PC-3 (cell line): Measurements from ENCODE around the gene RNASE12. TPM values are rescaled to one million over a fixed set of nuclear protein-coding genes. Genes with fewer than 3 reads are reported as not detected.

Source experiments
- ATAC-seq: fragments of 200-7000 bp; cut with Tn5 transposase; 2 replicates; pipeline ENCODE4 v1.9.1; 2020; ENCODE audit warnings: mild to moderate bottlenecking, moderate library complexity
- BruUV-seq: library from RNA; stranded (reverse); fragments of 400-500 nt; replicated peaks from 2 replicates; lab custom pipeline; 2021; lab: Mats Ljungman, UMichigan
- CTCF ChIA-PET: fragments of 300-600 bp; sonication (Branson Sonifier 250); formaldehyde crosslinking; loops from one replicate; lab custom pipeline; 2022; ENCODE audit warnings: antibody characterized with exemption; lab: Charles Lee
- POLR2A ChIA-PET: fragments of 300-600 bp; sonication (Branson Sonifier 250); formaldehyde crosslinking; loops from one replicate; lab custom pipeline; 2022; ENCODE audit warnings: antibody characterized with exemption; ENCODE audit not compliant: unreplicated experiment; lab: Charles Lee
- DNase-seq: peaks from one replicate; pipeline ENCODE4 v3.0.0-alpha.2; 2015
- H2AFZ ChIP-seq: fragments of 300-600 bp; sonication (generic); 2 replicates; pipeline ENCODE4 v1.6.0; 2016; ENCODE audit warnings: antibody characterized with exemption, low read length
- H3F3A ChIP-seq: fragments of 300-600 bp; sonication (generic); one replicate; pipeline ENCODE4 v1.6.0; 2017; ENCODE audit warnings: antibody characterized with exemption, low read length, control low read depth, mild to moderate bottlenecking; ENCODE audit not compliant: unreplicated experiment
- H3K27ac ChIP-seq: fragments of 300-600 bp; sonication (generic); 2 replicates; pipeline ENCODE4 v1.5.1; 2016; ENCODE audit warnings: mild to moderate bottlenecking, low read length
- H3K27me3 ChIP-seq: fragments of 300-600 bp; sonication (generic); 2 replicates; pipeline ENCODE4 v1.6.1; 2016; ENCODE audit warnings: low read length, mixed read lengths
- H3K36me3 ChIP-seq: fragments of 300-600 bp; sonication (generic); 2 replicates; pipeline ENCODE4 v1.6.1; 2016; ENCODE audit warnings: low read depth, mixed run types, low read length, mixed read lengths
- H3K4me1 ChIP-seq: fragments of 300-600 bp; sonication (generic); 2 replicates; pipeline ENCODE4 v1.5.1; 2016; ENCODE audit warnings: low read length; ENCODE audit not compliant: insufficient read depth
- H3K4me2 ChIP-seq: fragments of 300-600 bp; sonication (generic); 2 replicates; pipeline ENCODE4 v1.6.0; 2016; ENCODE audit warnings: low read length
- H3K4me3 ChIP-seq: fragments of 300-600 bp; sonication (generic); 2 replicates; pipeline ENCODE4 v1.5.1; 2016; ENCODE audit warnings: mild to moderate bottlenecking, low read length, mixed read lengths
- H3K79me2 ChIP-seq: fragments of 300-600 bp; sonication (generic); 2 replicates; pipeline ENCODE4 v1.6.1; 2017; ENCODE audit warnings: low read length, mixed read lengths
- H3K9ac ChIP-seq: fragments of 300-600 bp; sonication (generic); 2 replicates; pipeline ENCODE4 v1.6.0; 2016; ENCODE audit warnings: mild to moderate bottlenecking, low read length
- H3K9me2 ChIP-seq: fragments of 300-600 bp; sonication (generic); replicated peaks from 2 replicates; pipeline ENCODE4 v1.6.1; 2016; ENCODE audit warnings: mixed run types, low read length, mixed read lengths
- H3K9me3 ChIP-seq: fragments of 300-600 bp; sonication (generic); 2 replicates; pipeline ENCODE4 v1.6.1; 2016; ENCODE audit warnings: low read length, mixed read lengths
- H4K20me1 ChIP-seq: fragments of 300-600 bp; sonication (generic); 2 replicates; pipeline ENCODE4 v1.6.1; 2016; ENCODE audit warnings: low read length, mixed read lengths
- EZH2 ChIP-seq: fragments of 300-600 bp; sonication (generic); IDR thresholded peaks from one replicate; pipeline ENCODE4 v1.6.1; 2017; ENCODE audit warnings: antibody characterized with exemption, mild to moderate bottlenecking, low read length; ENCODE audit not compliant: unreplicated experiment
- EZH2phosphoT487 ChIP-seq: fragments of 300-600 bp; sonication (generic); IDR thresholded peaks from 2 replicates; pipeline ENCODE4 v1.6.1; 2018; ENCODE audit warnings: mild to moderate bottlenecking, antibody characterized with exemption, low read length, borderline replicate concordance
- intact Hi-C: fragments of 100-400 bp; cut with micrococcal nuclease; formaldehyde crosslinking; loops from 2 replicates; pipeline ENCODE4 v1.9.0; 2023
- total RNA-seq: library from RNA; depleted of rRNA; stranded (reverse); fragments of >200 nt; gene quantifications from 2 replicates; pipeline ENCODE4 v1.2.3, GENCODE V29; 2014
- TF ChIP-seq, protein P1 (sequence below): fragments of 300-600 bp; sonication (generic); conservative IDR thresholded peaks from 2 replicates; pipeline ENCODE4 v1.5.1; 2017; ENCODE audit warnings: antibody characterized with exemption, low read depth, mild to moderate bottlenecking, low read length

RNASE12 gene
- total RNA-seq, 1 experiment from 2014 or later, result not detected

DNA sequence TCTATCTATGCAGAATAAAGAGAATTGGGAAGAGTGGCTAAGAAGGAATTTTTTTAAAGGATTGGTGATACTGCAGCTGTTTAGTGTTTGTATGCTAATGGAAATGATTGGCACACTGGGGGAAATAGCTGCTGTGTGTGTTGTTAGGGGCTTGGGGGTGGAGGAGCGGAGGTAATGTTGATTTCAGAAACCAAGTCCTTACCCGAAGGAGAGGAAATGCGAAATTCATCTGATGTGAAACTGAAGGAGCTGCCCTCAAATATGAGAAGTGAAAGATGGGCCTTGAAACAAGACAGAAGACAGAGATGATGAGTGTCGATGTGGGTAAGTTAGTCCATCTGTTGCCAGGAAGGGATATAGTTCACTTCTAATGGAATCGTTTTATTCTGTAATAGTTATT is 21.2 kb upstream of the RNASE12 start:
- Histone ChIP-seq H3K4me2 (peak overlapping the region; percentile 89), H3K9ac (no peak overlapping the region), H3K4me3 (peak overlapping the region; percentile 40; the same call in 1 of the 2 replicates), H3F3A (peaks cover 7% of the 10 kb centered on the region), H3K27me3 (no peaks in the 10 kb centered on the region), H4K20me1 (no peaks in the 10 kb centered on the region), H3K9me2 (no peaks in the 10 kb centered on the region), H2AFZ (no peak overlapping the region), H3K9me3 (no peaks in the 10 kb centered on the region), H3K27ac (no peak overlapping the region), H3K79me2 (no peaks in the 10 kb centered on the region), H3K36me3 (no peaks in the 10 kb centered on the region), H3K4me1 (peaks cover 28% of the 10 kb centered on the region)
- DNase-seq (no peak), ATAC-seq (no peak)
- ChIA-PET CTCF (interaction anchor here (1.2 to 1.5 kb wide), 2 partner anchors 78 to 151 kb away, joined by 5 to 6 read pairs; partner anchors contain the start of gene PIP4P1), POLR2A (interaction anchor here (0.5 kb wide), 1 partner anchor 82 kb away, joined by 3 read pairs; no protein-coding TSS in a partner anchor)
- no TSS peak for BruUV-seq
- no peak for TF ChIP-seq EZH2phosphoT487
- no peak for TF ChIP-seq EZH2
- TF ChIP-seq, protein P1, sequence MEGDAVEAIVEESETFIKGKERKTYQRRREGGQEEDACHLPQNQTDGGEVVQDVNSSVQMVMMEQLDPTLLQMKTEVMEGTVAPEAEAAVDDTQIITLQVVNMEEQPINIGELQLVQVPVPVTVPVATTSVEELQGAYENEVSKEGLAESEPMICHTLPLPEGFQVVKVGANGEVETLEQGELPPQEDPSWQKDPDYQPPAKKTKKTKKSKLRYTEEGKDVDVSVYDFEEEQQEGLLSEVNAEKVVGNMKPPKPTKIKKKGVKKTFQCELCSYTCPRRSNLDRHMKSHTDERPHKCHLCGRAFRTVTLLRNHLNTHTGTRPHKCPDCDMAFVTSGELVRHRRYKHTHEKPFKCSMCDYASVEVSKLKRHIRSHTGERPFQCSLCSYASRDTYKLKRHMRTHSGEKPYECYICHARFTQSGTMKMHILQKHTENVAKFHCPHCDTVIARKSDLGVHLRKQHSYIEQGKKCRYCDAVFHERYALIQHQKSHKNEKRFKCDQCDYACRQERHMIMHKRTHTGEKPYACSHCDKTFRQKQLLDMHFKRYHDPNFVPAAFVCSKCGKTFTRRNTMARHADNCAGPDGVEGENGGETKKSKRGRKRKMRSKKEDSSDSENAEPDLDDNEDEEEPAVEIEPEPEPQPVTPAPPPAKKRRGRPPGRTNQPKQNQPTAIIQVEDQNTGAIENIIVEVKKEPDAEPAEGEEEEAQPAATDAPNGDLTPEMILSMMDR, result no peak
- intact Hi-C loops, result loop anchor here (2.0 to 5.0 kb wide), 2 partner anchors 200 to 360 kb away; partner anchors contain the start of gene TEP1

DNA sequence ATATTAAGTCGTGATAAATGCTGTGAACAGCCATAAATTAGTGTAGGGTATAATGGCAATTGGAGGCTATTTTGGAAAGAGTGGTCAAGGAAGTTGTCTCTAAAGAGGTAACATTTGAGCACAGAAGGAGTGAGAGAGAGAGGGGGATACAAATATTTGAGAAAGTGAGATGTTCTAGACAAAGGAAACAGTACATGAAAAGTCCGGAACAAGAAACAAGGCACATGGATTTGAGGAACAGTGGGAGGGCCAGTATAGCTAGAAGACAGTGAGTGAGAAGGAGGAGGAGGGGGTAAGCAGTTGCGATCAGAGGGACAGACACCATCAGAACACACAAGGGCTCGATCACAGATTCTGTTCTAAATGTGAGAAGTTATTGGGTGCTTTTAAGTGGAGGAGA is 20.1 kb upstream of the RNASE12 start:
- H2AFZ ChIP-seq, result no peak overlapping the region
- H3K9ac ChIP-seq, result no peak overlapping the region
- H3K79me2 ChIP-seq, result no peaks in the 10 kb centered on the region
- ChIA-PET POLR2A (no interaction called here), CTCF (interaction anchor here (0.5 kb wide), 1 partner anchor 130 kb away, joined by 3 read pairs; no protein-coding TSS in a partner anchor)
- peak overlapping the region; percentile 82; the same call in 1 of the 2 replicates for H3K4me3 ChIP-seq
- no peak for ATAC-seq
- peaks cover 7% of the 10 kb centered on the region for H3F3A ChIP-seq
- intact Hi-C loops, result loop anchor here (5.0 kb wide), 1 partner anchor 361 kb away; no protein-coding TSS in a partner anchor
- H3K4me2 ChIP-seq, result peak overlapping the region; percentile 85; the same call in 1 of the 2 replicates
- H3K4me1 ChIP-seq, result peaks cover 35% of the 10 kb centered on the region
- H3K27ac ChIP-seq, result no peak overlapping the region
- no peaks in the 10 kb centered on the region for H3K27me3 ChIP-seq
- no peaks in the 10 kb centered on the region for H3K9me3 ChIP-seq
- no peaks in the 10 kb centered on the region for H3K9me2 ChIP-seq
- H3K36me3 ChIP-seq, result no peaks in the 10 kb centered on the region
- no peaks in the 10 kb centered on the region for H4K20me1 ChIP-seq
- no peak for TF ChIP-seq EZH2
- TF ChIP-seq, protein P1, result no peak
- TF ChIP-seq EZH2phosphoT487, result no peak
- no TSS peak for BruUV-seq
- DNase-seq, result no peak
